Ovary (tissue), 1 donor: ENCODE data around the gene DCAF11.

Experiments
- EP300 ChIP-seq: sonication (generic); formaldehyde crosslinking; IDR thresholded peaks from one replicate; pipeline ENCODE4 v1.6.1; 2017; ENCODE audit warnings: antibody characterized with exemption
- POLR2A ChIP-seq: fragments of 450-650 bp; IDR thresholded peaks from one replicate; pipeline ENCODE4 v1.6.1; 2017; ENCODE audit warnings: antibody characterized with exemption, mild to moderate bottlenecking, moderate library complexity

DNA sequence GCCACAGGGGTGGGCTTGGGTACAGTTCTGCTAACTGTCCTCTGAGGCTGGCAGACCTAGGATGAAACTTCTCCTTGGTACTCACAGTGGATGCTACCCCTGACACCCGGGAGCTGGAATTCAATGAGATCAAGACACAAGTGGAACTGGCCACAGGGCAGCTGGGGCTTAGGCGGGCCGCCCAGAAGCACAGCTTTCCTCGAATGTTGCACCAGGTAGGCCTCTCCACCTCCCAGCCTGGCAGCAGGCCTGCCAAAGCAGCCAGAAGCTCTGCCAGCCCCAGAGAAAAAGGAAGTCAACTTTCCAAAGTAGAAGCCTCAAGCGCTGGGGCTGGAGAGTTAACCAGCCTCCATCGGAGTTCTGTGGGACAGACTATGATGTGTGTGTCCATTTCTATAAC lies 2.6 kb downstream of the DCAF11 start:
- TF ChIP-seq POLR2A (no peak), EP300 (no peak)
